ENCODE results near the gene ODAPH.

The ODAPH gene

GRCh38 chr4:75549019-75549418, 6.8 kb upstream of the ODAPH start:
- TF ChIP-seq, protein P1, sequence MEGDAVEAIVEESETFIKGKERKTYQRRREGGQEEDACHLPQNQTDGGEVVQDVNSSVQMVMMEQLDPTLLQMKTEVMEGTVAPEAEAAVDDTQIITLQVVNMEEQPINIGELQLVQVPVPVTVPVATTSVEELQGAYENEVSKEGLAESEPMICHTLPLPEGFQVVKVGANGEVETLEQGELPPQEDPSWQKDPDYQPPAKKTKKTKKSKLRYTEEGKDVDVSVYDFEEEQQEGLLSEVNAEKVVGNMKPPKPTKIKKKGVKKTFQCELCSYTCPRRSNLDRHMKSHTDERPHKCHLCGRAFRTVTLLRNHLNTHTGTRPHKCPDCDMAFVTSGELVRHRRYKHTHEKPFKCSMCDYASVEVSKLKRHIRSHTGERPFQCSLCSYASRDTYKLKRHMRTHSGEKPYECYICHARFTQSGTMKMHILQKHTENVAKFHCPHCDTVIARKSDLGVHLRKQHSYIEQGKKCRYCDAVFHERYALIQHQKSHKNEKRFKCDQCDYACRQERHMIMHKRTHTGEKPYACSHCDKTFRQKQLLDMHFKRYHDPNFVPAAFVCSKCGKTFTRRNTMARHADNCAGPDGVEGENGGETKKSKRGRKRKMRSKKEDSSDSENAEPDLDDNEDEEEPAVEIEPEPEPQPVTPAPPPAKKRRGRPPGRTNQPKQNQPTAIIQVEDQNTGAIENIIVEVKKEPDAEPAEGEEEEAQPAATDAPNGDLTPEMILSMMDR (IDR thresholded peaks at IDR 0.05; ENCODE audit: poor library complexity, severe bottlenecking) = no peak
- H3K27me3 ChIP-seq (ENCODE audit: insufficient read depth, poor library complexity, severe bottlenecking) = no peaks in the 10 kb centered on the region
- peaks cover 3% of the 10 kb centered on the region for H3K4me1 ChIP-seq (ENCODE audit: insufficient read depth, poor library complexity, severe bottlenecking)
- peak; percentile 54; the same call in 2 of the 3 replicates for ATAC-seq (ENCODE audit: low read depth)
- no peaks in the 10 kb centered on the region for H3K9me3 ChIP-seq (ENCODE audit: severe bottlenecking)
- H3K27ac ChIP-seq (ENCODE audit: poor library complexity, severe bottlenecking) = no peak overlapping the region
- H3K36me3 ChIP-seq (ENCODE audit: low read depth) = no peaks in the 10 kb centered on the region
- H3K4me3 ChIP-seq (ENCODE audit: severe bottlenecking) = no peak overlapping the region
- DNase-seq (ENCODE audit: low spot score) = no peak

DNA sequence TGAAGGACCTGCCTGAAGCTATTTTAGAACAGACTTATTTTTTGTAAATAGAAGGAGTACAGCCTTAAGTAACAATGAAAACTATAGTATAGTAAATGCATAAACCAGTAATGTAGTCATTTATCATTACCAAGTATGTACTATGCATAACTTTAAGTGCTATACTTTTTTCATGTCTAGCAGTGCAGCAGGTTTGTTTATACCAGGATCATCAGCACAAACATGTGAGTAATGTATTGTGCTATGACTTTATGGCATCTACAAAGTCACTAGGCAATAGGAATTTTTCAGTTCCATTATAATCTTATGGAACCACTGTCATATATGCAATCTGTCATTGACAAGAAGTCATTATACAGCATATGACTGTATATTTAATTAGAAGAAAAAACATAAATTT, 3.4 kb upstream of the ODAPH start:
- Histone ChIP-seq H3K4me3 (ENCODE audit: severe bottlenecking) (no peak overlapping the region), H3K27me3 (ENCODE audit: insufficient read depth, poor library complexity, severe bottlenecking) (no peaks in the 10 kb centered on the region), H3K36me3 (ENCODE audit: low read depth) (no peaks in the 10 kb centered on the region), H3K27ac (ENCODE audit: poor library complexity, severe bottlenecking) (no peak overlapping the region), H3K9me3 (ENCODE audit: severe bottlenecking) (no peaks in the 10 kb centered on the region), H3K4me1 (ENCODE audit: insufficient read depth, poor library complexity, severe bottlenecking) (peaks cover 9% of the 10 kb centered on the region)
- TF ChIP-seq, protein P1 (IDR thresholded peaks at IDR 0.05; ENCODE audit: poor library complexity, severe bottlenecking) = no peak
- no peak for DNase-seq (ENCODE audit: low spot score)
- ATAC-seq (ENCODE audit: low read depth) = no peak

DNA sequence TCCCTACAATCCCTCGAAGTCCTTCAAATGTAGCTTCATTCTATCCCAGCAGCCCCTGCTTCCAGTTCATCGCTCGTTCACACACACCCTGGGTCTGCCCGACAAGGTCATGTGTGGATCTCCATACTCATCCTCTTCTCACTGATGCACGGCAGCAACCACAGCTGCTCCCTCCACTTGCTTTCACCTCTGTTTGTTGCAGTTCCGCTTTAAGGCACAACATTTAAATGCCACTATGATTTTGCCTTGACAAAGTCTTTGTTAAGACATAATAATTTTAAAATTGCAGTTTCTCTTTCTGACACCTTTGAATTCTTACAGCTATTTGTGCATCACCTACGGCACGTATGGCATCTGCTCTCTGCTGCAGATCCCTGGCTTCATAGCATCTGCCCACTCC, 1.8 kb downstream of the ODAPH start:
- no peak overlapping the region for H3K4me3 ChIP-seq (ENCODE audit: severe bottlenecking)
- peaks cover 9% of the 10 kb centered on the region for H3K4me1 ChIP-seq (ENCODE audit: insufficient read depth, poor library complexity, severe bottlenecking)
- no peaks in the 10 kb centered on the region for H3K9me3 ChIP-seq (ENCODE audit: severe bottlenecking)
- no peaks in the 10 kb centered on the region for H3K27me3 ChIP-seq (ENCODE audit: insufficient read depth, poor library complexity, severe bottlenecking)
- DNase-seq (ENCODE audit: low spot score) (no peak), ATAC-seq (ENCODE audit: low read depth) (no peak)
- H3K27ac ChIP-seq (ENCODE audit: poor library complexity, severe bottlenecking) = no peak overlapping the region
- H3K36me3 ChIP-seq (ENCODE audit: low read depth) = no peaks in the 10 kb centered on the region
- TF ChIP-seq, protein P1 (IDR thresholded peaks at IDR 0.05; ENCODE audit: poor library complexity, severe bottlenecking) = no peak

- H3K27ac ChIP-seq (ENCODE audit: poor library complexity, severe bottlenecking) = no peak overlapping the region
- DNase-seq (ENCODE audit: low spot score) (no peak), ATAC-seq (ENCODE audit: low read depth) (peak; percentile 85; the same call in 2 of the 3 replicates)
- H3K4me3 ChIP-seq (ENCODE audit: severe bottlenecking) = no peak overlapping the region
- no peaks in the 10 kb centered on the region for H3K36me3 ChIP-seq (ENCODE audit: low read depth)
- no peaks in the 10 kb centered on the region for H3K4me1 ChIP-seq (ENCODE audit: insufficient read depth, poor library complexity, severe bottlenecking)
- no peaks in the 10 kb centered on the region for H3K9me3 ChIP-seq (ENCODE audit: severe bottlenecking)
- no peaks in the 10 kb centered on the region for H3K27me3 ChIP-seq (ENCODE audit: insufficient read depth, poor library complexity, severe bottlenecking)
- TF ChIP-seq, protein P1 (IDR thresholded peaks at IDR 0.05; ENCODE audit: poor library complexity, severe bottlenecking) = no peak
Observed at GRCh38 chr4:75561789-75562188, 5.9 kb downstream of the ODAPH start.

GRCh38 chr4:75564023-75564422, 8.2 kb downstream of the ODAPH start:
- Histone ChIP-seq H3K9me3 (ENCODE audit: severe bottlenecking) (no peaks in the 10 kb centered on the region), H3K27ac (ENCODE audit: poor library complexity, severe bottlenecking) (no peak overlapping the region), H3K4me3 (ENCODE audit: severe bottlenecking) (no peak overlapping the region), H3K27me3 (ENCODE audit: insufficient read depth, poor library complexity, severe bottlenecking) (no peaks in the 10 kb centered on the region), H3K4me1 (ENCODE audit: insufficient read depth, poor library complexity, severe bottlenecking) (no peaks in the 10 kb centered on the region), H3K36me3 (ENCODE audit: low read depth) (no peaks in the 10 kb centered on the region)
- no peak for ATAC-seq (ENCODE audit: low read depth)
- no peak for DNase-seq (ENCODE audit: low spot score)
- TF ChIP-seq, protein P1 (IDR thresholded peaks at IDR 0.05; ENCODE audit: poor library complexity, severe bottlenecking) = no peak

Measured in RWPE2 (cell line).